Muscle layer of colon (tissue), 2 donors: ENCODE measurements around the gene ZNRF1.
A peak's percentile ranks its signal among the peaks of the same experiment; 100 is the strongest.

Experiments
- H3K27ac ChIP-seq: one replicate; pipeline ENCODE4 v1.7.0; 2013; ENCODE audit warnings: low read depth, mild to moderate bottlenecking, low read length, moderate library complexity
- H3K27me3 ChIP-seq, 2 donors: one replicate each; pipeline ENCODE4 v1.7.0; 2013; ENCODE audit warnings: low read length in 2 of 2, mild to moderate bottlenecking in 2 of 2; ENCODE audit not compliant: insufficient read depth in 2 of 2, control insufficient read depth in 1 of 2
- H3K36me3 ChIP-seq: one replicate; pipeline ENCODE4 v1.7.0; 2013; ENCODE audit warnings: mild to moderate bottlenecking, low read length; ENCODE audit not compliant: insufficient read depth
- H3K4me1 ChIP-seq: one replicate; pipeline ENCODE4 v1.7.0; 2013; ENCODE audit warnings: mild to moderate bottlenecking, low read length; ENCODE audit not compliant: insufficient read depth
- H3K4me3 ChIP-seq, 2 donors: one replicate each; pipeline ENCODE4 v1.7.0; 2013; ENCODE audit warnings: low read length in 2 of 2, low read depth in 1 of 2, mild to moderate bottlenecking in 1 of 2, moderate library complexity in 1 of 2
- H3K9ac ChIP-seq: one replicate; pipeline ENCODE4 v1.7.0; 2013; ENCODE audit warnings: low read length
- H3K9me3 ChIP-seq: one replicate; pipeline ENCODE4 v1.7.0; 2013; ENCODE audit warnings: mild to moderate bottlenecking, low read length
- donor health status: abdominal sarcoma.
- donor health status: Adenocarcinoma of cecum.

ZNRF1 gene

DNA sequence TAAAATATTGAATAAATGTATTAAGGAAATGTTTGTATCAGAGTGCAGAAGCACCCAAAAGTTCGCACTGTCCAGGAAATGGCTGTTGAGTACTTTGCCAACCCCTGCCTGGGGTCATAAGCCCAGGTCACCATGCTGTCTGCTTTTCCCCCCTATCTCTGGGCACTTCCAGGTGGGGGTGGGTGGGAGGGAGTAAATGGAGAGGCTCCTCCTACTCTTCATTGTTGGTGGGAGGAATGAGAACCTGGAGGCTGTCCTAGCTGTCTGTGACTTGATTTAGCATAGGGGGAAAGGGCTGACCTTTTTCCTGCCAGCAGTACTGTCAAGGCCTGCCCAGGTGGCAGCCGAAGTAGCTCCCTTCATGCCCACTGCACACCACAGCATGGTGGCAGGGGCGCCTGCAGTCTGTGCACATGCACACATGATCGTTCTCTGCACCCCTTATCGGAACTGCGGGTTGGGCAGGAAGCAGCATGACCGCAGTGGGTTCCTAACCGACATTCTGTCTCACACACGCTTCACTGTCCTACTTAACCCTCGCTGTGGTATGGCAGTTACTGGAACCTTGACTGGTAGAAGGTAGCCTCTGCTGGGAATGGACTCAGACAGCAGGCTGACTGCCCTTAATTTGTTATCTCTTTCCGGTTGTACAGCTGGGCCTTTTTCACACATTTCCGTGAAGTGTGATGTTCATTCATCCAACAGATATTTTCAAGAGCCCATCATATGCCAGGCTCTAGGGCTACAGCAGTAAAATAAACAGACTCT is 76.3 kb downstream of the ZNRF1 start:
- no peak overlapping the region for H3K4me3 ChIP-seq
- no peak overlapping the region for H3K27ac ChIP-seq
- H3K27me3 ChIP-seq, result no peaks in the 10 kb centered on the region
- H3K4me1 ChIP-seq, result peaks cover 26% of the 10 kb centered on the region
- H3K9ac ChIP-seq, result no peak overlapping the region
- no peaks in the 10 kb centered on the region for H3K36me3 ChIP-seq
- no peaks in the 10 kb centered on the region for H3K9me3 ChIP-seq

DNA sequence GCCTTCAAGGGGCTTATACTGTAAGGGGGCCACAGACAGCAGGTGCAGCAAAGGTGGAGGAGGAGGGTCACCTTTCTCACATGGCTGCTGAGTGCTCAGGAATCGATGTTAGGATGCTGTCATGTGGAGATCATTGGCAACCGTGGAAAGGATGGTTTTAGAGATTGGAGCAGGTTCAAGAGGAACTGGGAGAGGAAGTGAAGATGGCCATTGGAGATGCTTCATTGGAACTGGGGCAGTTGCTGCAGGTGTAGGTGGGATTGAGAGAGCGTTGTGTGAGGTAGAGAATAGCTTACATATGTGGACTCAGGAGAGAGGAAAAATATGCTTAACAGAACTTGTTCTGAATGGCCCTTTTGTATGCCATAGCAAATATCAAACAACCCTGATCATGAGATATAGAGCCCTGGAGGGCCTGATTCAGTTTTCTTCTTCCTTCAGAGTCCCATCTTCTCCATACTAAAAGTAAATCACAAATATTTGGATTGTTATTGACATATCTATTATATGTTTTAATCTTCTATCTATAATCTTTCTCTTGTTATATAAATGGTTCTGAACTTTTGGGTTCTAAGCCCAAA is 77.0 kb downstream of the ZNRF1 start:
- H3K9ac ChIP-seq, result no peak overlapping the region
- peaks cover 20% of the 10 kb centered on the region for H3K4me1 ChIP-seq
- no peaks in the 10 kb centered on the region for H3K27me3 ChIP-seq
- no peak overlapping the region for H3K27ac ChIP-seq
- no peaks in the 10 kb centered on the region for H3K9me3 ChIP-seq
- H3K36me3 ChIP-seq, result no peaks in the 10 kb centered on the region
- no peak overlapping the region for H3K4me3 ChIP-seq

DNA sequence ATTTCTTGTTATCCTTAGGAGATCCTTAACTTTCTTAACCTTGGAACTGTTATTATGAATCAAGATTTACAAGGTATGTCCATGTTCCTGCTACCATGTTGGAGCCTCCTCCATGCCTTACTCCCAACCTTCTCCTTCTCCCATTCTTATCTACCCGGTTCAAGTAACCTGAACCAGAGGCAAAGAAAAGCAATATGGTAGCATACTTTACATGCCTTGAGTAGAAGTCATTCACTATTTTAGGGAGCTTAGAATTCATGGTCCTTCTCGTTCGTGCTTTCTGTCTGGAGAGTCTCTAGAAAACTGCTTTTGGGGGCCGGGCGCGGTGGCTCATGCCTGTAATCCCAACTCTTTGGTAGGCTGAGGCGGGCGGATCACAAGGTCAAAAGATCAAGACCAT is 80.1 kb downstream of the ZNRF1 start:
- peaks cover 35% of the 10 kb centered on the region for H3K4me1 ChIP-seq
- no peaks in the 10 kb centered on the region for H3K27me3 ChIP-seq
- no peaks in the 10 kb centered on the region for H3K9me3 ChIP-seq
- H3K27ac ChIP-seq, result no peak overlapping the region
- no peak overlapping the region for H3K4me3 ChIP-seq
- H3K9ac ChIP-seq, result no peak overlapping the region
- no peaks in the 10 kb centered on the region for H3K36me3 ChIP-seq

DNA sequence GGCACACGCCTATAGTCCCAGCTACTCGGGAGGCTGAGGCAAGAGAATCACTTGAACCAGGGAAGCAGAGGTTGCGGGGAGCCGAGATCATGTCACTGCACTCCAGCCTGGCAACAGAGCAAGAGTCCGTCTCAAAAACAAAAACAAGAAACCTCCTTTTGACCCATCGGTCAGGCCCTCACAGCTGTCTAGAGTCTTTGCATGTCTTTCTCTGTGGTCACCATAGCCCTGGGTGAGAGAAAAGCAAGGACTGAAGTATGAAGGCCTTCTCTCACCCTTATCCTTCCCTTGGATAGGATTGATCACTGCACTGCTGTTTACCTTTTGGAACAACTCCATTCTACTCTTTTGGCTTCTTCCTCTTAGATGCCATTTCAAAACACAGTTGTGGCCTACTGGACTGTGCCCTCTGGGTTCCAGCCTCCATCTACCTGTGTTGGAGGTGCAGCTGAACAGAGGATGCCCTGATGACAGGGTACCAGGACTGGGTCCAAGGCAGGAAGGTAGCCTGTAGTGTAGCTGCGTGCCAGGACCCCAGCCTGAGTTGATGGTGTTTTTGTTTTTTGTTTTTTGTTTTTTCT is 80.6 kb downstream of the ZNRF1 start:
- Histone ChIP-seq H3K27ac (no peak overlapping the region), H3K27me3 (no peaks in the 10 kb centered on the region), H3K4me3 (no peak overlapping the region), H3K36me3 (no peaks in the 10 kb centered on the region), H3K9ac (no peak overlapping the region), H3K9me3 (no peaks in the 10 kb centered on the region), H3K4me1 (peaks cover 36% of the 10 kb centered on the region)

DNA sequence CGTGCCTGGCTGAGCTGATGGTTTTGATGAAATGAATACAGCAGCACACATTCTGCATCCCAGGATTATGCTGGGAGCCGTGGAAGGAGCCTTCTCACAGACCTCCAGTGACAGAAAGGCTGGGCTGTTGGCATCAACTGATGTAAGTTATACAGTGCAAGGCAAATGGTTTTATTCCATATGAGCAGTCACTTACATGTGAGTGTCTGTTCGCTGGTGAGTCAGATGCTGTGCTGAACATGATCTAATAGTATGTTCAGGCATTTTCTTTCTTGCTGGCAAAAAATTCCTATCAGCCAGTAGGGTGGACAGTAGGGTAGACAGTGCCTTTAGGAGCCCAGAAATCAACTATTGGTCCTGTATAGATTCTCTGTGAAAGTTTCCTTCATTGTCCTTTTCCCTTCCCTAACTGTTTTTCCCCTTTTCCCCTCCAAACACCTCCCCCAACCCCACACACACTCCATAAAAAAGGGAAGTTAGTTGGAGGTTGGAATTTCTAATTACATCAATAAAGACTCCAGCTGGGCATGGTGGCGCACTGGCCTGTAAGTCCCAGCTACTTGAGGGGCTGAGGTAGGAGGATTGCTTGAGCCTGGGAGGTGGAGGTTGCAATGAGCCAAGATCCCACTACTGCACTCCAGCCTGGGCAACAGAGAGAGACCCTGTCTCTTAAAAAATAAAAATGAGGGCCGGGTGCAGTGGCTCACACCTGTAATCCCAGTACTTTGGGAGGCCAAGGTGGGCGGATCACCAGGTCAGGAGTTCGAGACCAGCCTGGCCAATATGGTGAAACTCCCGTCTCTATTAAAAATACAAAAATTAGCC is 81.6 kb downstream of the ZNRF1 start:
- Histone ChIP-seq H3K27me3 (no peaks in the 10 kb centered on the region), H3K9me3 (no peaks in the 10 kb centered on the region), H3K27ac (no peak overlapping the region), H3K36me3 (no peaks in the 10 kb centered on the region), H3K4me3 (no peak overlapping the region), H3K4me1 (peaks cover 42% of the 10 kb centered on the region), H3K9ac (no peak overlapping the region)

DNA sequence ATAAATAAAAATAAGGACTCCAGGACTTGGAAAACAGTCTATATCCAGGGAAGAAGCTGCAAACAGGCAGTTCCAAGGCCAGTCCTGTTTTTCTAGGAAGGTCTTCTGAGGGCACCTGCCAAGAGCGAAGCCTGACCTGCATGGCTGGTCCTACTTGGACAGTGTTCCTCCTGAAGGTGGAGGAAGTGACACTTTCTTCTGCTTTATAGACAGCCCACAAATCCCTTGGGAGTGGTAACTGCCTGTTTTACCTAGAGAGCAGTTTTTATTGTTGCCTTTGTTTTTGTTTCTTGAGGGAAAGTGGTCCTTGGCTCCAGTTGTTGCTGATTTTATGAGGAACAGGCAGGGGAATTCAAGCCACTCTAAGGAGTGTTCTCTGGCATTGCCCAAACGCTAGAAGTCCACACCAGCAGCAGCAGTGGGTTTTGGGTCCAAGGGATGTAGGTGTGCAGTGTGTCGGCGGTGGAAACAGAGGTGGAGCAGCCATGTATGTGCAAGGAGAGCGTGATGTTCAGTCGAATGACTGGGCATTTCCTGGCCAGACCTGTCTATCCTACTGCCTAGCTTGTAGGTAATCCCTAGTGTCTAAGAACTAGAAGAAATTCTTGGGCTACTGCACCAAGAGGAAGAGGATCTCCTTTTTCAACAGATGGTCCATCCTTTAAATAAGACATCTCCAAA is 82.5 kb downstream of the ZNRF1 start:
- Histone ChIP-seq H3K9me3 (no peaks in the 10 kb centered on the region), H3K36me3 (no peaks in the 10 kb centered on the region), H3K4me1 (peaks cover 46% of the 10 kb centered on the region), H3K27me3 (no peaks in the 10 kb centered on the region), H3K9ac (no peak overlapping the region), H3K4me3 (no peak overlapping the region), H3K27ac (no peak overlapping the region)

DNA sequence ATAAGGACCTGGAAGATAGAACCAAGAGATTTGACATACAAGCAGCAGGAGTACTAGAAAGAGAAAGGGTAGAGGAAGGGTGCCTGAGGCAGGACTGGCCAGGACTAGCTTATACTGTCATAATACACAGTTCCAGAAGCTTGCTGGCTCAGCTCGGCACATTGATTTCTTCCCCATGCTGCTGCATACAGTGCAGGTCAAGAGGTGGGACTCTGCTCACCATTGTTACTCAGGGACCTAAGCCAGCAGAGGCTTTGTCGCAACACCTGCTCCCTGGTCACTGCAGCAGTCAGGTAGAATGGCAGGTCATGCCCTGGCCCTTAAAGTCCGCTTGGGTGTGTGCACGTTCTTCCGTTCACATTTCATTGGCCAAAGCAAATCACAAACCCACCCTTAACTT is 85.0 kb downstream of the ZNRF1 start:
- no peaks in the 10 kb centered on the region for H3K27me3 ChIP-seq
- no peak overlapping the region for H3K27ac ChIP-seq
- no peaks in the 10 kb centered on the region for H3K9me3 ChIP-seq
- peaks cover 71% of the 10 kb centered on the region for H3K4me1 ChIP-seq
- no peak overlapping the region for H3K4me3 ChIP-seq
- H3K9ac ChIP-seq, result no peak overlapping the region
- H3K36me3 ChIP-seq, result no peaks in the 10 kb centered on the region

DNA sequence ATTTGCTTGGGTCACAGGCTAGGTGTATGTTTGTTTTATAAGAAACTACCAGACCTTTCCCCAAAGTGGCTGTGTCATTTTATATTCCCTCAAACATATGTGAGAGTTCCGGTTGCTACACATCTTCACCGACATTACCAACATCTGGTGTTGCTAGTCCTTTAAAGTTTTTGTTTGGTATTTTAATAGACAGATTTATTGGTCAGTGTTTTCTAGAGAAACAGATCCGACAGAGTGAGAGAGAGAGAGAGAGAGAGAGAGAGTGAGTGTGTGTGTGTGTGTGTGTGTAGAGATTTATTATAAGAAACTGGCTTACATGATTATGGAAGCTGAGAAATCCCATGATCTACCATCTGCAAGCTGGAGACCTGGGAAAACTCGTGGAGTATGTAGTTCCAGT is 86.7 kb downstream of the ZNRF1 start:
- H3K9ac ChIP-seq, result no peak overlapping the region
- no peak overlapping the region for H3K4me3 ChIP-seq
- H3K4me1 ChIP-seq, result peaks cover 87% of the 10 kb centered on the region
- H3K27ac ChIP-seq, result peak overlapping the region; percentile 74
- no peaks in the 10 kb centered on the region for H3K36me3 ChIP-seq
- H3K9me3 ChIP-seq, result no peaks in the 10 kb centered on the region
- no peaks in the 10 kb centered on the region for H3K27me3 ChIP-seq

DNA sequence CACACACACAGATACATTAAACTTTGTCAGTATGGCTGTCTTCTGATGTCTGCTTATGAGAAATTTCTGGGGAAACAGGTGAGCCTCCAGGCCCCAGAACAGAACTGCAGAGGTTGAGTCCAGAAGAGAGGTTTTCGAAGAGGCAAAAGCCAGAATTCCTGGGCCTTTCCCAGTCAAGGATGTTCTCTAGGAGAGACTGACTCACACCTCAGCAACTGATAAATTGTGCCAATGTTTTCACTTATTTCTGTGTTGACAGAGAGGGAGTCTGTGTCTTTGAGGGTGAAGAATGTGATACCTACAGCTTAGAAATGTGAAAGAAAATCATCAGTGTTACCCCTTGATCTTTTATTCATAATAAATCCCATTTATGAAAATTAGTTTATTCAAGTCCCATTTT is 87.5 kb downstream of the ZNRF1 start:
- no peak overlapping the region for H3K4me3 ChIP-seq
- H3K9me3 ChIP-seq, result no peaks in the 10 kb centered on the region
- H3K4me1 ChIP-seq, result peaks cover 86% of the 10 kb centered on the region
- peak overlapping the region; percentile 74 for H3K27ac ChIP-seq
- no peaks in the 10 kb centered on the region for H3K27me3 ChIP-seq
- no peaks in the 10 kb centered on the region for H3K36me3 ChIP-seq
- no peak overlapping the region for H3K9ac ChIP-seq

DNA sequence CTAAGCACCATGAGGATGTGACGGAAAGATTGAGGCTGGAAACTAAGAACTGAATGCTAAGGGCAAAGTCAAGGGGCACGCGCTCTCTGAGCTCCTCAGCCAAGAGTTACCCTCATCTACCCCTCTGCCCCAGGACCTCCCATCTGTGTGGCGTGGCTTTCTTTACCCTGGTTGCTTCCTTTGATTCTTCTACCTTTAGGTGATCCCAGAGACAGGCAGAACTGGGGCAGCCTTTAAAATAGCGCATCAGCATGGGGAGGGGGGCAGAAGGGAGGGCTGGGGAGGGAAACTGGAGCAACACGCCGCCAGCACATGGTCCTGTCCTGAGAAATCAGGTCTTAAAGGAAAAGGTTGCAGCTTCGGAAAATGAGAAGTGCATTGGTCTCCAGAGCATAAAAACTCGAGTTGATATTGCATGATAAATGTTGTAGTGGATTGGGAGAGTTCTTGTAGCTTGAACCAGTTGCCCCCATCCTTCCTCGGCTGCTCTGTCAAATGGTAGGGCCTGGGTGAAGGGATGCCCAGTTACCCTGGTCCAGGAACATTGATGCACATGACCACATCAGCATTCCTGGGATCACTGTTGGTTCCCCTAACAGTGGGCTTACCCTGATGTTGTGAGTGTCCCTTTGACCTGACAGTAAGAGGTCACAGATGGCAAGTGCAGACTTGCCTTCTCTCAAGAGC is 88.0 kb downstream of the ZNRF1 start:
- Histone ChIP-seq H3K9me3 (no peaks in the 10 kb centered on the region), H3K27me3 (no peaks in the 10 kb centered on the region), H3K36me3 (no peaks in the 10 kb centered on the region), H3K4me1 (peaks cover 80% of the 10 kb centered on the region), H3K4me3 (peak overlapping the region in 1 of 2 donors; percentile 20), H3K27ac (peak overlapping the region; percentile 74), H3K9ac (no peak overlapping the region)
